ENCODE results near the gene PLEKHG4B.

The PLEKHG4B gene

GRCh38 chr5:172841-173251, 80.9 kb downstream of the PLEKHG4B start:
- DNase-seq (ENCODE audit: low spot score): no peak

- DNase-seq (ENCODE audit: low spot score): no peak
These were observed 81.7 kb downstream of the PLEKHG4B start for GRCh38 chr5:173392-174290.

GRCh38 chr5:174291-174600, 82.3 kb downstream of the PLEKHG4B start:
- no peak for DNase-seq (ENCODE audit: low spot score)

- DNase-seq (ENCODE audit: low spot score): no peak
These were observed 83.0 kb downstream of the PLEKHG4B start for GRCh38 chr5:174876-175465.

- no peak for DNase-seq (ENCODE audit: low spot score)
These were observed 84.4 kb downstream of the PLEKHG4B start for GRCh38 chr5:176296-176823.

GRCh38 chr5:178110-178509, 86.1 kb downstream of the PLEKHG4B start:
- no peak for DNase-seq (ENCODE audit: low spot score)

GRCh38 chr5:179401-179800, 87.4 kb downstream of the PLEKHG4B start:
- DNase-seq (ENCODE audit: low spot score): no peak

GRCh38 chr5:180286-180918, 88.4 kb downstream of the PLEKHG4B start:
- DNase-seq (ENCODE audit: low spot score): no peak

GRCh38 chr5:181160-181559, 89.2 kb downstream of the PLEKHG4B start:
- DNase-seq (ENCODE audit: low spot score): no peak

GRCh38 chr5:181566-181965, 89.6 kb downstream of the PLEKHG4B start:
- DNase-seq (ENCODE audit: low spot score): no peak

GRCh38 chr5:182126-182525, 90.2 kb downstream of the PLEKHG4B start:
- no peak for DNase-seq (ENCODE audit: low spot score)

- DNase-seq (ENCODE audit: low spot score): no peak
These were observed 92.5 kb downstream of the PLEKHG4B start for GRCh38 chr5:184471-184870.

GRCh38 chr5:185095-186070, 93.4 kb downstream of the PLEKHG4B start:
- DNase-seq (ENCODE audit: low spot score): no peak

- no peak for DNase-seq (ENCODE audit: low spot score)
These were observed 94.4 kb downstream of the PLEKHG4B start for GRCh38 chr5:186091-187041.

- DNase-seq (ENCODE audit: low spot score): no peak
These were observed 95.1 kb downstream of the PLEKHG4B start for GRCh38 chr5:187042-187431.

- DNase-seq (ENCODE audit: low spot score): no peak
These were observed 95.9 kb downstream of the PLEKHG4B start for GRCh38 chr5:187617-188451.

- peak; percentile 63 for DNase-seq (ENCODE audit: low spot score)
These were observed 96.8 kb downstream of the PLEKHG4B start for GRCh38 chr5:188488-189481.

GRCh38 chr5:189486-189885, 97.5 kb downstream of the PLEKHG4B start:
- DNase-seq (ENCODE audit: low spot score): no peak

- DNase-seq (ENCODE audit: low spot score): no peak
These were observed 98.0 kb downstream of the PLEKHG4B start for GRCh38 chr5:189976-190365.

Data from COLO829 (cell line).